ENCODE results near the gene VPS4A. TPM values are rescaled to one million over a fixed set of nuclear protein-coding genes. Genes with fewer than 3 reads are reported as not detected.
A peak's percentile ranks its signal among the peaks of the same experiment; 100 is the strongest.

Gene VPS4A
- total RNA-seq, 6 donors from 2014 or later = 27.8 to 48.6 (median 32.9) TPM

DNA sequence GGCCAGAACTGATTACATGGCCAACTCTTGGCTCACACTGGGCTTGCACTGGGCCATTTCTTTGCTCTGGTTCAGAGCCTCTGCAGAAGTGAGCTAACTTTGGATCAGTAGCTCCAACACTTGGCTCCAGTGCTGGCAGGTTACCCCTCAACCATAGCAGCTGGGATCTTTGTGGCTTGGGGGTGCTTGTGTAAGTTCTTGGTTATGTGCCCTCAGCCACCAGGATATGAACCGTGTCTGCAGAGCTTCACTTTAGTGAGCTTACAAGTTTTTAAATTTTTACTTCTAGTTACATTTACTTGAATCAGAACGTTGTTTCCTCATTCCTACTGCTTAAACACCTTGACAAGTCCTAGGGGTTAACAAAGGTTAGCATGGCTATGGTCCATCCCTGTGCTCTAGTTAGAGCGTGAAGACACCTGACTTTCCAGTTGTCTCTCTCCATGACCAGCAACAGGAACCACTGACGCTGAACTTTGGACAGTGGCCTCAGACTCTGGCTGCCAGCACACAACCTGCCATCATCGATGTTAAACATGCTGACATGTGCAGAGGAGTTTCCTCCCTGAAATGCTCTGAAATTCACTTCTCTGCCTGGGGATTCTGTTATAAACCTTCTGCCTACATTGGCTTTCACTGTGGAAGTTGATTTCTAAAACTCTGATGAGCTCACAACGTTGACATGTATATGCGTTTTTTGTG is 15.2 kb downstream of the VPS4A start:
- DNase-seq (no peak), ATAC-seq (ENCODE audit: low FRiP score in 2 of 2) (no peak)
- WGBS, 2 donors = 66 to 72% methylated on average over 7 of the region's 7 CpGs
- Histone ChIP-seq H3K4me3 (no peak overlapping the region), H3K9me3 (no peaks in the 10 kb centered on the region), H3K27ac (no peak overlapping the region), H3K4me1 (peaks cover 24 to 62% (median 30%) of the 10 kb centered on the region in 4 donors), H3K27me3 (no peaks in the 10 kb centered on the region), H3K36me3 (peaks cover 21 to 67% (median 45%) of the 10 kb centered on the region in 4 donors)
- TF ChIP-seq POLR2A (IDR thresholded peaks at IDR 0.05) = no peak
- TF ChIP-seq POLR2AphosphoS5 (IDR thresholded peaks at IDR 0.05) = no peak
- TF ChIP-seq, protein P1, sequence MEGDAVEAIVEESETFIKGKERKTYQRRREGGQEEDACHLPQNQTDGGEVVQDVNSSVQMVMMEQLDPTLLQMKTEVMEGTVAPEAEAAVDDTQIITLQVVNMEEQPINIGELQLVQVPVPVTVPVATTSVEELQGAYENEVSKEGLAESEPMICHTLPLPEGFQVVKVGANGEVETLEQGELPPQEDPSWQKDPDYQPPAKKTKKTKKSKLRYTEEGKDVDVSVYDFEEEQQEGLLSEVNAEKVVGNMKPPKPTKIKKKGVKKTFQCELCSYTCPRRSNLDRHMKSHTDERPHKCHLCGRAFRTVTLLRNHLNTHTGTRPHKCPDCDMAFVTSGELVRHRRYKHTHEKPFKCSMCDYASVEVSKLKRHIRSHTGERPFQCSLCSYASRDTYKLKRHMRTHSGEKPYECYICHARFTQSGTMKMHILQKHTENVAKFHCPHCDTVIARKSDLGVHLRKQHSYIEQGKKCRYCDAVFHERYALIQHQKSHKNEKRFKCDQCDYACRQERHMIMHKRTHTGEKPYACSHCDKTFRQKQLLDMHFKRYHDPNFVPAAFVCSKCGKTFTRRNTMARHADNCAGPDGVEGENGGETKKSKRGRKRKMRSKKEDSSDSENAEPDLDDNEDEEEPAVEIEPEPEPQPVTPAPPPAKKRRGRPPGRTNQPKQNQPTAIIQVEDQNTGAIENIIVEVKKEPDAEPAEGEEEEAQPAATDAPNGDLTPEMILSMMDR (IDR thresholded peaks at IDR 0.05) = no peak
- no peak for TF ChIP-seq EP300 (IDR thresholded peaks at IDR 0.05)

- Histone ChIP-seq H3K9me3 (no peaks in the 10 kb centered on the region), H3K4me1 (peaks cover 25 to 64% (median 31%) of the 10 kb centered on the region in 4 donors), H3K27ac (peak overlapping the region in 1 of 4 donors; percentile 24), H3K36me3 (peaks cover 8 to 65% (median 32%) of the 10 kb centered on the region in 4 donors), H3K4me3 (no peak overlapping the region), H3K27me3 (no peaks in the 10 kb centered on the region)
- DNase-seq = no peak
- TF ChIP-seq POLR2A (IDR thresholded peaks at IDR 0.05) (no peak), POLR2AphosphoS5 (IDR thresholded peaks at IDR 0.05) (no peak)
- WGBS, 2 donors = 91 to 95% methylated on average over 14 of the region's 14 CpGs
- ATAC-seq (ENCODE audit: low FRiP score in 2 of 2) = no peak
Measured at GRCh38 chr16:69327585-69328310, 16.6 kb downstream of the VPS4A start.

DNA sequence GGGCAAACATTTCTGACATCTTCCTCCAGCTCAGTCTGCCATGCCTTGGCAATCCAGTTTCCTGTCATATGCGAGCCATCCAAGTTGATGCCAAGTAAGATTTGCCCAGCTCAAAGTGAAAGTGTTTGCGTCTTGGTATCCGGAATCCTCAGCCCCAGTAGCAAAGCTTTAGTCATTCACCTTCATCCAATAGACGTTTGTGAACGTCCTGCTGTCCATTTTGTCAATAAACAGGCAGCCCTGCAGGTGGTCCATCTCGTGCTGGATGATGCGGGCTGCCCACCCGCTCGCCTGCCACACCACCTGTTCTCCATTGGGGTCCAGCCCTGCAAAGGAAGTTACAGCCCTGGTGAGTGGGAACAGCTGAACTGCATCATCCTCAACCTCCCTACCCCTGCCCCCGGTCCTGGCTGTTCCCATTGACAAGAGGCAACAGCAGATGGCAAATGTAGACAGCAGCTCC is 17.7 kb downstream of the VPS4A start:
- Histone ChIP-seq H3K4me3 (peak overlapping the region in 3 of 4 donors; percentile 95 to 99 (median 98)), H3K27ac (peak overlapping the region; percentile 19 to 42 (median 27)), H3K36me3 (peaks cover 2 to 64% (median 30%) of the 10 kb centered on the region in 4 donors), H3K9me3 (no peaks in the 10 kb centered on the region), H3K4me1 (peaks cover 25 to 63% (median 31%) of the 10 kb centered on the region in 4 donors), H3K27me3 (no peaks in the 10 kb centered on the region)
- DNase-seq (peak in 1 of 2 donors; percentile 64), ATAC-seq (ENCODE audit: low FRiP score in 2 of 2) (no peak)
- TF ChIP-seq POLR2AphosphoS5 (IDR thresholded peaks at IDR 0.05) (no peak), POLR2A (IDR thresholded peaks at IDR 0.05) (no peak), EP300 (IDR thresholded peaks at IDR 0.05) (no peak)
- TF ChIP-seq, protein P1 (IDR thresholded peaks at IDR 0.05) = no peak
- WGBS, 2 donors = 54 to 58% methylated on average over 7 to 10 of the region's 10 CpGs

DNA sequence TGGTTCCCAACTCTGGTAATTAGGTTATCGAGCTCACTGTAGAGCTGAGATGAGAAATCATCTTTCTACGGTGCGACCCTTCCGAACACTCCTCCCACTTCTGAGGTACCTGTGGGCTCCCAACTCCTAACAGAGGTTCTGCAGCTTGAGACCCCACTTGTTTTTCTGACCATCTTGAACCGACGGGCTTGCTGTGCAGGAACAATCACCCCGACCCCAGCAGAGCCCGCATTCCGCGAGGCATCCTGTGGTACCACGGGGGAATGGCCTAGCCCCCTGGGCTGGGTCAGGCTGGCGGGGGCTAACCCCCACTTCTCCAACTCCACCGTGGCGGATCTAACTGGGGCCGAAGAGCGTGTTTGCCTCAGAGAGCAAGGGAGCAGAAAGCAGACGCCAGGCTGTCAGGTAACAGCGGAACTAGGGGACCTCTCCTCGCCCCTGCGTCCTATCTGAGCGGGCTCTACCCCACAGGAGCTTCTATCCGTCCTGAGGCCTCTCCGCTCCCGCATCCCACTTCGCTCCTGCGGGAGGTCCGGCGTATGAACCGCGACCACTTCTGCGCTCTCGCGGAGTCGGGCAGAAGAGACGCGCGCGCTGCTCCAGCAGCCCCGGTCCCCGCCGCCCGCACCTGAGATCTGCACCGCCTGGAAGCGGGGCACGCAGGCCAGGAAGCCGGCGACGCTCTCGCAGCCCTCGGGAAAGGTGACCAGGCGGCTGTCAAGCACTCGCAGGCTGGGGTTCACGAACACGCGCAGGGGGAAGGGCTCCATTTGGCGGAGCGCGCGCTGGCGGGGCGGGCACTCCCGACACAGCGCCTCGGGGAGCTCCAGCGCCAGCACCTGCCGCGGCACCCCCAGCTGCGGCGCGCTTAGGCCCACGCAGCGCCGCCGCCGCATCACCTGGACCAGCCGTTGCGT is 18.5 kb downstream of the VPS4A start:
- Histone ChIP-seq H3K9me3 (no peaks in the 10 kb centered on the region), H3K27me3 (no peaks in the 10 kb centered on the region), H3K4me1 (peaks cover 25 to 56% (median 27%) of the 10 kb centered on the region in 4 donors), H3K36me3 (peaks cover 2 to 64% (median 32%) of the 10 kb centered on the region in 4 donors), H3K27ac (peak overlapping the region; percentile 85 to 94 (median 89)), H3K4me3 (peak overlapping the region; percentile 91 to 99 (median 96))
- peak; percentile 19 to 44 for ATAC-seq (ENCODE audit: low FRiP score in 2 of 2)
- TF ChIP-seq EP300 (IDR thresholded peaks at IDR 0.05) (no peak), POLR2AphosphoS5 (IDR thresholded peaks at IDR 0.05) (no peak), POLR2A (IDR thresholded peaks at IDR 0.05) (no peak)
- TF ChIP-seq, protein P1 (IDR thresholded peaks at IDR 0.05) = no peak
- DNase-seq = peak in 1 of 2 donors; percentile 58
- 11 to 23% methylated on average over 22 to 31 of the region's 77 CpGs for WGBS, 2 donors

Data from upper lobe of left lung (tissue), 6 donors.